ENCODE measurements around the gene CCNK.

The CCNK gene

DNA sequence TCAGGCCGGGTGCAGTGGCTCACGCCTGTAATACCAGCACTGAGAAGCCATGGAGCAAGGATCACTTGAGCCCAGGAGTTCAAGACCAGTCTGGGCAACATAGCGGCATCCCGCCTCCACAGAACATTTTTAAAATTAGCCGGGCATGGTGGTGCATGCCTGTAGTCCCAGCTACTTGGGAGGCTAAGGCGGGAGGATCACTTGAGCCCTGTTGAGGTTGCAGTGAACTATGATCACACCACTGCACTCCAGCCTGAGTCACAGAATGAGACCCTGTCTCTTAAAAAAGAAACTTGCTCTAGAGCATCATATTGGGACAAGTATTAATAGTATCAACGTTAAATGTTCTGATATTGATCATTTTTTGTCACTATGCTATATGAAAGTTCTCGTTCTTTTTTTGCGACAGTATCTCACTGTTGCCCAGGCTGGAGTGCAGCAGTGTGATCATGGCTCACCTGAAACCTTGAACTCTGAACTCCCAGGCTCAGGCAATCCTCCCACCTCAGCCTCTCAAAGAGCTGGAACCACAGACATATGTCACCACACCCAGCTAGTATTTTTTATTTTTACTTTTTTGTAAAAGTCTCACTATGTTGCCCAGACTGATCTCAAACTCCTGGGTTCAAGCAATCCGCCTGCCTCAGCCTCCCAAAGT, 75.1 kb downstream of the CCNK start:
- no peak for DNase-seq

DNA sequence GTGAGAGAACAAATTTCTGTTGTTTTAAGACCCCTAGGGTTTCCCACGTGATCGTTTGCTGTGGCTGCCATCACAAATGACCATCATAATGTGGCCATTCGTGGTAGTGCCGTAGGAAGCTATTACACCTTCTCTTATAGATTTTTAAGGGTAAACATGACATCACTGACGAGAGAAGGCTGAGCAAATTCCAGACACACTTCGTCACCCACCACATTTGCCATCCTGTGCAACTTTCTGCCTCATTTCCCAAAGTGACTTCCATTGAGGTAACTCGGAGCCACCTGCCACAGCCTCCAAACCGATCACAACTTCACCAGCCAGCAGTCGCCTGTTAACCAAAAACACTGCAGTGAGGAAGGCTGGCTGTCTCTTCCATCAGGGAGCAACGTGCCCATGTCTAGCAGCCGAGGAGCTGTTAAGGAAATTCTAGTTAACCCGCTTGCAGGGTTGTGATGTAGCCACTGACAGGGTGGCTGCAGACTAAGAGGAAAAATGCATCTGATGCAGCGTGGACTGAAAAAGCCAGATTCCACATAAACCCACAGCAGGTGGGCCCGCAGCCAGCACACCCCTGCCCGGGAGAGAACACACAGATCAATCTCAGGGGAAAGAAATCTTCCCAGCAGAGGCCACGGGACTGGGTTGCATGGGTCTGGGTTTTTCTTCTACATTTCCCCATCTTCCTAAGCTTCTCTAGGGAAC, 78.2 kb downstream of the CCNK start:
- no peak for DNase-seq

DNA sequence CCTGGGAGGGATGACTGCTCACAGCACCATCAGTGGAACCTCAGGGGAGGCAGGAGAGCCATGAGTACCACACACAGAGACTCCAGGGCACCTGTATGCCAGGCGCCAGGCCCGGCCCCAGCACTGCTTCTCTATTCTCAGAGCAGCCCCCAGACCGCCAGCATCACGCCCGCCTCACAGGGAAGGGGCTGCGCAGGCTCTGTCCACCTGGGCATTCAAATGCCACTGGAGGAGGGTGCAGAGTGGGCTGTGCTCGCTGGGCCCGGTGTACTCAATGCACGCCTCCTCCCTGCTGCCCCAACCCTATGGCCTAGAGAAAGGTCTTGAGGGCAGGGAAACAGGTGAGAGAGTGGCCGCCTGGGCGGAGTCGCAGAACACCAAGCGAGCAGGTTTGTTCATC, 79.2 kb downstream of the CCNK start:
- DNase-seq, result no peak

DNA sequence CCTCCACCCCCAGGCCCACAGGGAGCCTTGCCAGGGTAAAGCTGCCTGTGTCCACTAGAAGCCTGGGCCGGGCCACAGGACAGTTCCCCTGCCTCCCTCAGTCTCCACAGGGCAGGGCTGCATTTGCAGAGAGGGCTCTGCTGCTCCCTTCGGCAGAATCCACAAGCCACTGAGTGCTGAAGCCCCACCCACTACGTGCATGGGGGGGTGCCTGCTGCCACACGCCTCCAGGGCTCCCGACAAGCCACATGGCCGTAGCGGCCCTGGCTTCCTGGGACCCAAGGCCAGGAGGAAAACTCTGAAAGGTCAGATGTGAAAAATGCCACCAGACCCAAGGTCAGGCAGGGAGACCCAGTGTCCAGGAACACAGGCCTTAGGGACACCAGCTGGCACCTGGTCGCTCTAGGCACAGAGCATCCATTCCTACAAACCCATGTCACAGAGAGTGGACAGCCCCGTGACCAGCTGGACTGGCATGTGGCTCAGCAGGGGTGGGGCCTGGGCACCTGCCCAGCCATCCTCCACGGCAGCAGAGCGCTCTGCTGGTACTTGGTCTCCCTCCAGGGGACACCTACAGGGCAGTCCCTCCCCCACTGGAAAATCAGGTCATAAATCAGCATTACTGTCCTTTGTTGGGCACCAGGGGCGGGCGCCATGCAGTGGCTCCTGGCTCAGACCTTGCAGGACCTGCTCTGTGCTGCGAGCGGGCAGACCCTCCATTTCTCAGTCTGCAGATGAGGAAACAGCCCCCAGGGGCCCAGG, 79.9 kb downstream of the CCNK start:
- DNase-seq, result no peak

DNA sequence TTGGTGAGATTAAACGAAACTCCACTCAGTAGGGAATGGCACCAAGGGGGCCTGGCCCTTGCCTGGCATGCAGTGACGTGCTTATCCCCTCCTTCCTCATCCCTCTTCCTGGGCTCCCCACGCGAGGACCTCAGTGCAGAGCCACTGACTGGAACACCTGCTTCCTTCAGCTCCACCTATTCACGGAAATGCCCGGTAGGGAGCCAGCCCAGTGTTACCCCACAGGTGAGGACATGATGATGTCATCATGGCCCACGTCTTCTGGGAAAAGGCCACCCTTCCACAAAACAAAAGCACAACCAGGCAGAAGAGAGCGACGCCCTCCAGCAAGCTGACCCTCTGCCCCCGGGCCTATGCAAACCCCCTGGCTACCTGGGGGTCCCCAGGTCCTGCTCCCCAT, 80.7 kb downstream of the CCNK start:
- no peak for DNase-seq
